Fibroblast of lung (primary cell): ENCODE measurements around the gene ISM2.

Experiments used
- CTCF ChIP-seq, 2 donors: IDR thresholded peaks in 1 of 2; conservative IDR thresholded peaks in 1 of 2; 1 replicate in 1 of 2; 2 replicates in 1 of 2; pipeline ENCODE4 v1.5.1; 2011 to 2012; ENCODE audit warnings: low read length in 2 of 2, control low read depth in 1 of 2, inconsistent platforms in 1 of 2, low read depth in 1 of 2, mild to moderate bottlenecking in 1 of 2
- EZH2 ChIP-seq: IDR thresholded peaks from 2 replicates; pipeline ENCODE4 v1.5.1; 2012; ENCODE audit warnings: low read length, control low read depth, mild to moderate bottlenecking; ENCODE audit errors: missing control alignments

- no peak for TF ChIP-seq CTCF (conservative IDR thresholded peaks at IDR 0.05 in 1 of 2, IDR thresholded peaks at IDR 0.05 in 1 of 2; ENCODE audit: low read depth in 1 of 2, low read length in 2 of 2)
- no peak for TF ChIP-seq EZH2
These were observed 56.4 kb downstream of the ISM2 start for GRCh38 chr14:77442196-77442595.
